H1 (cell line): ENCODE data around the gene STX17. TPM values are rescaled to one million over a fixed set of nuclear protein-coding genes. Genes with fewer than 3 reads are reported as not detected.

Experiments
- CTCF ChIA-PET: fragments of 300-600 bp; sonication (Branson Sonifier 250); formaldehyde crosslinking; loops from one replicate; lab custom pipeline; 2021; ENCODE audit not compliant: partially characterized antibody; lab: Charles Lee
- POLR2A ChIA-PET: fragments of 300-600 bp; sonication (Branson Sonifier 250); formaldehyde crosslinking; loops from one replicate; lab custom pipeline; 2021; ENCODE audit warnings: inconsistent platforms; ENCODE audit not compliant: partially characterized antibody; lab: Charles Lee
- DNase-seq, 2 experiments: peaks; one replicate each; pipeline versions ENCODE4 v3.0.0 to v3.0.0-alpha.2; 2010 to 2022; ENCODE audit warnings: low spot score in 2 of 2, low read depth in 1 of 2, mixed read lengths in 1 of 2
- FAIRE-seq: peaks from 2 replicates; lab custom pipeline; 2011; peaks lifted over from hg19 to GRCh38; lab: Jason Lieb, UNC
- H2AFZ ChIP-seq: 2 replicates; pipeline ENCODE4 v1.8.1; 2012; ENCODE audit warnings: low read length, inconsistent platforms
- H2AK5ac ChIP-seq: 2 replicates; pipeline ENCODE4 v1.6.1; 2013; ENCODE audit warnings: low read depth, low read length
- H2BK120ac ChIP-seq: replicated peaks from 2 replicates; pipeline ENCODE3; 2013; ENCODE audit warnings: low read depth, low read length, inconsistent platforms
- H2BK12ac ChIP-seq: 2 replicates; pipeline ENCODE4 v1.6.1; 2013; ENCODE audit warnings: low read depth, low read length
- H2BK15ac ChIP-seq: 2 replicates; pipeline ENCODE4 v1.6.1; 2013; ENCODE audit warnings: low read length
- H2BK20ac ChIP-seq: 2 replicates; pipeline ENCODE4 v1.6.1; 2013; ENCODE audit warnings: low read length
- H2BK5ac ChIP-seq: 2 replicates; pipeline ENCODE4 v1.6.1; 2013; ENCODE audit warnings: low read depth, low read length
- H3K14ac ChIP-seq: 2 replicates; pipeline ENCODE4 v1.6.1; 2013; ENCODE audit warnings: inconsistent platforms; ENCODE audit not compliant: insufficient read length
- H3K18ac ChIP-seq: 2 replicates; pipeline ENCODE4 v1.6.1; 2013; ENCODE audit warnings: low read length; ENCODE audit errors: extremely low read depth
- H3K23ac ChIP-seq: 2 replicates; pipeline ENCODE4 v1.6.1; 2013; ENCODE audit warnings: inconsistent platforms; ENCODE audit not compliant: insufficient read length
- H3K23me2 ChIP-seq: 2 replicates; pipeline ENCODE4 v1.6.1; 2013; ENCODE audit warnings: low read depth, low read length
- H3K27ac ChIP-seq: 2 replicates; pipeline ENCODE4 v1.6.1; 2011; ENCODE audit warnings: low read depth, low read length, inconsistent platforms
- H3K27me3 ChIP-seq, 4 experiments: replicated peaks in 1 of 4; 1 replicate in 1 of 4; 2 replicates in 3 of 4; pipeline versions ENCODE4 v1.6.1 to v1.8.1; 2011 to 2013; ENCODE audit warnings: low read length in 3 of 4, mild to moderate bottlenecking in 3 of 4, inconsistent platforms in 2 of 4, mixed read lengths in 2 of 4, moderate library complexity in 1 of 4; ENCODE audit not compliant: control insufficient read depth in 3 of 4, insufficient read depth in 3 of 4; ENCODE audit errors: extremely low read depth in 1 of 4
- H3K36me3 ChIP-seq, 4 experiments: 2 replicates each; pipeline versions ENCODE4 v1.6.1 to v1.8.1; 2011 to 2013; ENCODE audit warnings: mild to moderate bottlenecking in 4 of 4, low read length in 3 of 4, moderate library complexity in 2 of 4, control low read depth in 1 of 4, inconsistent platforms in 1 of 4; ENCODE audit not compliant: insufficient read depth in 4 of 4, control insufficient read depth in 2 of 4
- H3K4ac ChIP-seq: replicated peaks from 2 replicates; pipeline ENCODE3; 2013; ENCODE audit warnings: low read length, low read depth, mixed read lengths, inconsistent platforms; ENCODE audit not compliant: insufficient read length
- H3K4me1 ChIP-seq, 4 experiments: replicated peaks in 1 of 4; 1 replicate in 1 of 4; 2 replicates in 3 of 4; pipeline versions ENCODE4 v1.6.1 to v1.8.1; 2011 to 2013; ENCODE audit warnings: low read length in 3 of 4, inconsistent platforms in 2 of 4, mixed read lengths in 1 of 4; ENCODE audit not compliant: insufficient read depth in 4 of 4, control insufficient read depth in 3 of 4
- H3K4me2 ChIP-seq, 2 experiments: 2 replicates each; pipeline versions ENCODE4 v1.6.1 to v1.8.1; 2011 to 2013; ENCODE audit warnings: low read depth in 2 of 2, low read length in 2 of 2, control low read depth in 1 of 2, inconsistent platforms in 1 of 2, mild to moderate bottlenecking in 1 of 2; ENCODE audit not compliant: insufficient read depth in 1 of 2
- H3K4me3 ChIP-seq, 4 experiments: fragments of 200-600, 300-600 bp in 1 of 4; sonication (generic), shearing (Covaris generic), sonication (Bioruptor Twin) in 1 of 4; 2 replicates each; pipeline versions ENCODE4 v1.5.1 to v1.8.1; 2011 to 2016; ENCODE audit warnings: low read length in 4 of 4, low read depth in 3 of 4, control low read depth in 2 of 4, inconsistent platforms in 2 of 4, mild to moderate bottlenecking in 2 of 4, mixed read lengths in 1 of 4, moderate library complexity in 1 of 4; ENCODE audit not compliant: insufficient read depth in 2 of 4; ENCODE audit errors: extremely low read depth in 1 of 4
- H3K56ac ChIP-seq: replicated peaks from 2 replicates; pipeline ENCODE3; 2013; ENCODE audit warnings: low read depth, mild to moderate bottlenecking, mixed read lengths, low read length, inconsistent platforms; ENCODE audit not compliant: insufficient read length
- H3K79me1 ChIP-seq: 2 replicates; pipeline ENCODE4 v1.6.1; 2013; ENCODE audit warnings: low read depth, low read length, control low read depth
- H3K79me2 ChIP-seq, 2 experiments: 2 replicates each; pipeline versions ENCODE4 v1.6.1 to v1.8.1; 2012 to 2013; ENCODE audit warnings: low read length in 2 of 2, mild to moderate bottlenecking in 2 of 2, inconsistent platforms in 1 of 2; ENCODE audit not compliant: insufficient read depth in 2 of 2, control insufficient read depth in 1 of 2
- H3K9ac ChIP-seq, 4 experiments: replicated peaks in 1 of 4; 1 replicate in 1 of 4; 2 replicates in 3 of 4; pipeline versions ENCODE4 v1.6.1 to v1.8.1; 2011 to 2013; ENCODE audit warnings: low read depth in 3 of 4, low read length in 3 of 4, control low read depth in 2 of 4, mild to moderate bottlenecking in 2 of 4, moderate library complexity in 2 of 4, inconsistent platforms in 1 of 4; ENCODE audit errors: extremely low read depth in 1 of 4
- H3K9me3 ChIP-seq, 2 experiments: 2 replicates each; pipeline versions ENCODE4 v1.6.1 to v1.8.1; 2012 to 2013; ENCODE audit warnings: mild to moderate bottlenecking in 2 of 2, moderate library complexity in 2 of 2, control low read depth in 1 of 2, inconsistent platforms in 1 of 2, low read depth in 1 of 2, low read length in 1 of 2, mixed read lengths in 1 of 2; ENCODE audit not compliant: insufficient read depth in 2 of 2
- H4K20me1 ChIP-seq, 2 experiments: replicated peaks in 1 of 2; 2 replicates each; pipeline versions ENCODE3 to v1.8.1; 2011 to 2013; ENCODE audit warnings: inconsistent platforms in 2 of 2, low read length in 2 of 2, mild to moderate bottlenecking in 1 of 2; ENCODE audit not compliant: insufficient read depth in 2 of 2, control insufficient read depth in 1 of 2
- H4K5ac ChIP-seq: 2 replicates; pipeline ENCODE4 v1.6.1; 2013; ENCODE audit warnings: low read length, low read depth, mixed read lengths, inconsistent platforms; ENCODE audit not compliant: insufficient read length
- H4K8ac ChIP-seq: 2 replicates; pipeline ENCODE4 v1.8.0; 2013; ENCODE audit warnings: mild to moderate bottlenecking, moderate library complexity, low read length, inconsistent platforms; ENCODE audit not compliant: insufficient read depth; ENCODE audit errors: extremely low read depth
- H4K91ac ChIP-seq: replicated peaks from 2 replicates; pipeline ENCODE3; 2013; ENCODE audit warnings: low read length, mixed read lengths, inconsistent platforms; ENCODE audit not compliant: insufficient read length
- ASH2L ChIP-seq: fragments of 200-600, 300-600 bp; sonication (generic); IDR thresholded peaks from one replicate; pipeline ENCODE4 v1.7.1; 2017; ENCODE audit warnings: low read length
- CHD2 ChIP-seq: IDR thresholded peaks from 2 replicates; pipeline ENCODE4 v1.6.1; 2012; ENCODE audit warnings: low read length, improper control_type of control experiment
- RBBP5 ChIP-seq: IDR thresholded peaks from 2 replicates; pipeline ENCODE4 v1.7.1; 2012; ENCODE audit warnings: low read depth, mild to moderate bottlenecking, inconsistent platforms, low read length, moderate library complexity, borderline replicate concordance
- SIRT6 ChIP-seq: IDR thresholded peaks from one replicate; pipeline ENCODE4 v1.7.1; 2012; ENCODE audit warnings: low read length, inconsistent platforms
- SP1 ChIP-seq: IDR thresholded peaks from 2 replicates; pipeline ENCODE4 v1.6.1; 2011; ENCODE audit warnings: low read depth, low read length
- SP4 ChIP-seq: IDR thresholded peaks from 2 replicates; pipeline ENCODE4 v1.6.1; 2012; ENCODE audit warnings: low read length, inconsistent platforms
- SRF ChIP-seq: IDR thresholded peaks from 2 replicates; pipeline ENCODE4 v1.6.1; 2011; ENCODE audit warnings: mild to moderate bottlenecking, low read depth, low read length, moderate library complexity
- TCF12 ChIP-seq: IDR thresholded peaks from 2 replicates; pipeline ENCODE4 v1.6.1; 2011; ENCODE audit warnings: low read depth, mild to moderate bottlenecking, low read length
- TEAD4 ChIP-seq: IDR thresholded peaks from 2 replicates; pipeline ENCODE4 v1.6.1; 2012; ENCODE audit warnings: low read depth, low read length, inconsistent platforms, mixed read lengths
- WGBS, 2 experiments: shearing (Covaris generic) in 1 of 2; methylation state at CpG; one replicate each; pipeline versions ENCODE4 v1.1.6 to v1.1.7; 2013 to 2015; ENCODE audit warnings: low lambda C conversion rate in 2 of 2, mixed read lengths in 2 of 2, inconsistent platforms in 1 of 2, low coverage in 1 of 2, missing lambda C conversion rate in 1 of 2; ENCODE audit not compliant: insufficient replicate concordance in 2 of 2, insufficient coverage in 1 of 2, insufficient read length in 1 of 2; ENCODE audit errors: extremely low coverage in 1 of 2, missing lambda C conversion rate in 1 of 2; 5-methylcytosine and 5-hydroxymethylcytosine counted together
- polyA plus RNA-seq, 7 experiments: library from polyadenylated mRNA; depleted of rRNA in 3 of 7; stranded (reverse) in 5 of 7; unstranded in 2 of 7; fragments of >200 nt in 5 of 7; fragments of 200-250 nt in 2 of 7; gene quantifications; 1 replicate in 5 of 7; 2 replicates in 1 of 7; 4 replicates in 1 of 7; pipeline versions ENCODE4 v1.2.1 to v1.2.3, GENCODE V29; 2011 to 2013; ENCODE audit warnings: missing spikeins in 2 of 7, mixed read lengths in 2 of 7
- total RNA-seq: library from RNA; stranded (reverse); fragmentation: NEBNext Ultra II Directional; extraction: Animal tissue kit (Norgen Biotek cat#: 25700); gene quantifications from 2 replicates; pipeline ENCODE4 v1.2.1, GENCODE V29; 2021

The STX17 gene
- total and polyA plus RNA-seq, 2 of the 8 experiments (the other 6 are each of a cell fraction or from before 2014, with no cell fraction given): 4.5 to 16.3 TPM

DNA sequence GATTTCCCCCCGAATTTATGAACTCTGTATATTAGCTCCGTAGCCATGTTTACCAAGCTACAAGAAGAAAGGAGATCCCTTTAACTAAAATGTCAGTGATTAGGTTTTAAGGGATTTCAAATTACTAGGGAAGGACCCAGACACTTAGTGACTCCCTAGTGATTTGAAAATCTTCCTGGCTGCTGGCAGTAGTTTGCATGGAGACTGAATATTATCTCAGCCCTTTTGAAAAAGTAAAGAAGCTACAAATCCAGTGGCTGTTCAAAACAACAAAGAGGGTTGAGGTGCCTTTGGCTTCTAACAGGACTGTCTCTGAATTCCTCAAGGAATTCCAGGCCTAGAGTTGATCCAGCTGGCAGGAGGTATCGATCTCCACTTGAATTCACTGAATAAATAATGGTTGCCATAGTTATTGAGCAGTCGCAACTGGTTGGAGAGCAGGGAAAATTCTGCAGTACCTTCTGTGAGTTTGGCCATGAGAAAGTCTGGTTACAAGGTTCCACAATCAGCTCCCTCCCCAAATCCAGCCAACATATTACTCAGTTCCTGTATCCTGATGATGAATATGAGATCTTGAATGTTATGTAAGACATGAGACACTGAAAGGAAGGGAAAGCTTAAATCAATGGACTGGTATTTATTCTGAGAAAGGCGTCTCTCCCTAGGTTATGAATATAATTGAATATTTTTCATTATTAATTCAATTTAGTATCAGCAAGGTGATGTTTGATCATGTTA, 47.0 kb upstream of the STX17 start:
- H3K27me3 ChIP-seq: no peaks in the 10 kb centered on the region
- H3K36me3 ChIP-seq: no peaks in the 10 kb centered on the region
- H4K5ac ChIP-seq: no peak overlapping the region
- no peak overlapping the region for H2BK120ac ChIP-seq
- DNase-seq (peak in 1 of 2 experiments; percentile 7), FAIRE-seq (peak; percentile 92)
- peaks cover 0 to 5% (median 4%) of the 10 kb centered on the region in 4 experiments; a peak in 3 of 7 replicates for H3K4me1 ChIP-seq
- 0 out of 4 replicates have a peak overlapping the region, but pooled peaks of 1 of the 2 experiments have one; percentile 4 for H3K4me2 ChIP-seq
- H2BK15ac ChIP-seq: no peak overlapping the region
- no peak overlapping the region for H3K23ac ChIP-seq
- H3K56ac ChIP-seq: no peak overlapping the region
- H2BK20ac ChIP-seq: no peak overlapping the region
- POLR2A ChIA-PET: interaction anchor here (0.6 to 1.4 kb wide), 4 partner anchors 8 to 645 kb away, joined by 3 to 4 read pairs (median 3); no protein-coding TSS in a partner anchor
- no peak overlapping the region for H3K4ac ChIP-seq
- H3K14ac ChIP-seq: no peak overlapping the region
- H3K27ac ChIP-seq: no peak overlapping the region
- no peak overlapping the region for H2BK12ac ChIP-seq
- 76% methylated on average over 5 of the region's 5 CpGs; no CpG with 5 or more reads in 1 of the 2 experiments for WGBS, 2 experiments
- TF ChIP-seq TCF12: 0 out of 2 replicates have a peak, but pooled peaks have one; percentile 62
- no peak for TF ChIP-seq SRF
- TF ChIP-seq SIRT6: no peak
- peak; percentile 53 for TF ChIP-seq ASH2L
- no peak for TF ChIP-seq SP4
- peak; percentile 68 for TF ChIP-seq SP1
- TF ChIP-seq TEAD4: peak; percentile 90
- 0 out of 2 replicates have a peak, but pooled peaks have one; percentile 34 for TF ChIP-seq RBBP5
- TF ChIP-seq CHD2: no peak
- H2AFZ ChIP-seq: no peak overlapping the region
- no peaks in the 10 kb centered on the region for H3K9me3 ChIP-seq
- no peak overlapping the region; a peak in 1 of 8 replicates for H3K4me3 ChIP-seq
- H4K20me1 ChIP-seq: no peaks in the 10 kb centered on the region
- H3K79me1 ChIP-seq: no peaks in the 10 kb centered on the region
- H3K9ac ChIP-seq: no peak overlapping the region; a peak in 1 of 7 replicates
- no peak overlapping the region for H4K91ac ChIP-seq
- no peaks in the 10 kb centered on the region for H3K79me2 ChIP-seq
- H3K18ac ChIP-seq: no peak overlapping the region
- H4K8ac ChIP-seq: no peak overlapping the region
- no peaks in the 10 kb centered on the region for H3K23me2 ChIP-seq
- no peak overlapping the region for H2BK5ac ChIP-seq
- H2AK5ac ChIP-seq: no peak overlapping the region
- CTCF ChIA-PET: interaction anchor here (0.6 to 2.9 kb wide), 5 partner anchors 28 to 441 kb away, joined by 3 to 13 read pairs (median 3); partner anchors contain the start of gene NR4A3
